Activated CD4-positive, alpha-beta memory T cell treated with anti-CD3 and anti-CD28 coated beads for 36 hours (primary cell): ENCODE measurements around the gene GLMN. TPM values are rescaled to one million over a fixed set of nuclear protein-coding genes. Genes with fewer than 3 reads are reported as not detected.
A peak's percentile ranks its signal among the peaks of the same experiment; 100 is the strongest.

Source experiments
- CTCF ChIA-PET: fragments of 350-600 bp; sonication (Branson Sonifier 250); formaldehyde crosslinking; loops from one replicate; lab custom pipeline; 2021; ENCODE audit warnings: antibody characterized with exemption, inconsistent platforms; lab: Charles Lee
- POLR2A ChIA-PET: fragments of 350-600 bp; sonication (Branson Sonifier 250); formaldehyde crosslinking; loops from one replicate; lab custom pipeline; 2021; ENCODE audit warnings: antibody characterized with exemption; lab: Charles Lee
- DNase-seq: peaks from one replicate; pipeline ENCODE4 v3.0.0-alpha.2; 2020
- H3K27ac Mint-ChIP-seq: one replicate; pipeline ENCODE4 v1.8.0; 2021; ENCODE audit warnings: mixed read lengths
- H3K27me3 Mint-ChIP-seq: one replicate; pipeline ENCODE4 v1.8.0; 2021; ENCODE audit warnings: mixed read lengths
- H3K36me3 Mint-ChIP-seq: one replicate; pipeline ENCODE4 v1.8.0; 2021; ENCODE audit warnings: mixed read lengths
- H3K4me1 Mint-ChIP-seq: one replicate; pipeline ENCODE4 v1.8.0; 2021; ENCODE audit warnings: low read depth, mixed read lengths
- H3K4me3 Mint-ChIP-seq: one replicate; pipeline ENCODE4 v1.8.0; 2021; ENCODE audit warnings: mild to moderate bottlenecking, mixed read lengths
- H3K9me3 Mint-ChIP-seq: one replicate; pipeline ENCODE4 v1.8.0; 2021; ENCODE audit warnings: mixed read lengths
- intact Hi-C: fragments of 100-400 bp; cut with micrococcal nuclease; formaldehyde crosslinking; loops from one replicate; pipeline ENCODE4 v1.15.1; 2023
- total RNA-seq, 2 experiments: library from RNA; stranded (reverse); gene quantifications; one replicate each; pipeline ENCODE4 v1.2.3, GENCODE V29; 2021

GLMN gene
- total RNA-seq, 2 experiments from 2014 or later: 10.9 to 13.3 TPM

DNA sequence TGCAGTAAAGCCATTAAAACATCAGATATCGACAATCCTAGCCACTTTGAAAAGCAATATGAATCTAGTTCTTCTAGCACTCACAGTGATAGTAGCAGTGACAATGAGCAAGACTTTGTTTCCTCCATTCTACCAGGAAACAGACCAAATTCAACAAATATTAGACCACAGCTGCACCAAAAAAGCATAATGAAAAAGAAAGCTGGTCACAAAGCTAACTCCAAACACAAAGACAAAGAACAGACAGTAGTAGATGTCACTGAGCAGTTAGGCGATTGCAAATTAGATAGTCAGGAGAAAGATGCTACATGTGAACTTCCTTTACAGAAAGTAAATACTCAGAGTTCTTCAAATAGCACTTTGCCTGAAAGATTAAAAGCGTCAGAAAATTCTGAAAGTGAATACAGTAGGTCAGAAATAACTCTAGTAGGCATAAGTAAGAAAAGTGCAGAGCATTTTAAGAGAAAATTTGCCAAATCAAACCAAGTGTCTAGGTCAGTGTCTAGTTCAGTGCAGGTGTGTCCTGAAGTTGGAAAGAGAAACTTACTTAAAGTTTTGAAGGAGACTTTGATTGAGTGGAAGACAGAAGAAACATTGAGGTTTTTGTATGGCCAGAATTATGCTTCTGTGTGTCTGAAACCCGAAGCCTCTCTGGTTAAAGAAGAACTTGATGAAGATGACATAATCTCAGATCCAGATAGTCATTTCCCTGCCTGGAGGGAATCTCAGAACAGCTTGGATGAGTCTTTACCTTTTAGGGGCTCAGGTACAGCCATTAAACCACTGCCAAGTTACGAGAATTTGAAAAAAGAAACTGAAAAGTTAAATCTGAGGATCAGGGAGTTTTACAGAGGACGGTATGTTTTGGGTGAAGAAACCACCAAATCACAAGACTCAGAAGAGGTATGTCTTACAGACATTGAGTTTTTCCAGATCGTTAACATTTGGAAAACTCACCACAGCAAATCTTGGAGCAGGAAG lies 25.0 kb upstream of the GLMN start:
- H3K9me3 Mint-ChIP-seq: peaks cover 29% of the 10 kb centered on the region
- no peaks in the 10 kb centered on the region for H3K27me3 Mint-ChIP-seq
- H3K4me3 Mint-ChIP-seq: peak overlapping the region; percentile 30
- ChIA-PET CTCF (no interaction called here), POLR2A (interaction anchor here (0.8 kb wide), 1 partner anchor 10 kb away, joined by 3 read pairs; no protein-coding TSS in a partner anchor)
- peaks cover 21% of the 10 kb centered on the region for H3K4me1 Mint-ChIP-seq
- peak overlapping the region; percentile 33 for H3K27ac Mint-ChIP-seq
- no peak for DNase-seq
- intact Hi-C loops: no loop called here
- H3K36me3 Mint-ChIP-seq: peaks cover 62% of the 10 kb centered on the region

DNA sequence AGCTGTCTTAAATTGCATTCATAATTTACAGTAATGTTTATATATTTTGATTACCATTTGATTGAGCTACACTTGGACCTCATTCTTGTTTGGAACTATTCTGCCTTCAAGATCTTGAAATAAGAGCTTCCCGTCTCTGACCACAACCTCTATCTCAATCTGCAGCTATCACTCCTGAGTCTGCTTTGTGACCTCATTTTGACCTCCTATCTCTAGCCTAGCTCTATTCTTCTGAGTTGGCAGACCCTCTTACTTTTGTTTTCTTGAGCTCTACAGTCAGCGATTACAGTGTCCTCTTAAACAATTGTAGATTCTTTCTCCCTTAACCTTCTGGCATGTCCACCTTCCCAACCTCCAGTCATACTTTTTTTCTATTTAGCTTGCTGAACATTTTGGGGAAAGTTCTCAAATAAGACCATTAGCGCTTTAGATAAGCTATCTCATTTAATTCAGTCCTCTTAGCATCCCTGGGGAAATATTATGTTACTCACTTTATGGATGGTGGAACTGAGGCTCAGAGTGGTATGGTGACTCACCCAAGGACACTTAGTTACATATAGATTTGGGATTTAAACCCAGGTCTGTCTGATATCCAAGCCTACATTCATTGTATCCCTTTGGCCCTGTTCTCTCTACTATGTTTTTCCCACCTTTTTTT lies 19.2 kb upstream of the GLMN start:
- intact Hi-C loops: loop anchor here (1.0 to 2.0 kb wide), 4 partner anchors 93 to 267 kb away; no protein-coding TSS in a partner anchor
- Mint-ChIP-seq H3K9me3 (no peaks in the 10 kb centered on the region), H3K4me3 (peak overlapping the region; percentile 3), H3K27ac (peak overlapping the region; percentile 63), H3K36me3 (peaks cover 25% of the 10 kb centered on the region), H3K27me3 (no peaks in the 10 kb centered on the region), H3K4me1 (peaks cover 59% of the 10 kb centered on the region)
- CTCF ChIA-PET: interaction anchor here (0.9 to 1.1 kb wide), 2 partner anchors 168 to 282 kb away, joined by 3 to 6 read pairs; no protein-coding TSS in a partner anchor
- no peak for DNase-seq
- POLR2A ChIA-PET: interaction anchor here (0.6 to 1.3 kb wide), 4 partner anchors 168 to 366 kb away, joined by 3 to 9 read pairs (median 4); no protein-coding TSS in a partner anchor

DNA sequence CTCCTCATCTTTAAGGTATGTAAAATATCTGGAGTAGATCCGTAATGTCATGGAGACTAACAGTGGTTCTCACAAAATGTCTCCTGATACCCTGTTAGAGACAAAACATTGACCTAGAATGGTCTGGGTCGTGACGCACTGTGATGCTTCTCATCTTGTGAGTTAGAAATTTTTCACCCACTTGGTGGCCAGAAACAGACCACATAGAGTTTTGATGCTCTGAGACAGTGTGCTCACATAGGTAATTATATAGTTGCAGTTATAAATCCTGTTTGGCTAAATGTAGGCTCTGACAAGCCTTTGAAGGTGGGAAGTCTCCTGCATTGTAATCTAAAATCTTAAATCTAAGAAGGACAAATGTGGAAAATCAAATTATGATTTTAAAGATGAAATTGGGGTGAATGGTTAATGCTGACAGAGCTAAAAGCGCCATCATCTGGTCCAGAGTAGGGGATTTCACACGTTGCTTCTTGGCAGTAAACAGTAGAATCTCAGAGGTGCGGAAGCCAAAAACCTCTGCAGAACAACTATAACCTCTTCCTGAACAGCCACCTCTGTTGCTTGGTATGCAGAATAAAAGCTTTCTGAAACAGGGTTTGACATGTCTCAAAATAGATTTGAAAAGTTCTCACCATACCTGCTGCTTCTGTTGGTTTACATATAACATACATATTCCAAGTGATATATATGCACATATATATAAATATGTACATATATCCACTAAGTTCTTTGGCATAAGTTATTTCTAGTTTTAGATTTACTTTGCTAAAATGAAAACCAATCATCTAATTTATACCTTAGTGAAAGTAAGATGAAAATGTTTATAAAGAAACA lies 17.2 kb upstream of the GLMN start:
- peak; percentile 64 for DNase-seq
- Mint-ChIP-seq H3K27me3 (no peaks in the 10 kb centered on the region), H3K4me1 (peaks cover 69% of the 10 kb centered on the region), H3K27ac (peak overlapping the region; percentile 80), H3K9me3 (no peaks in the 10 kb centered on the region), H3K4me3 (peak overlapping the region; percentile 13), H3K36me3 (peaks cover 30% of the 10 kb centered on the region)
- POLR2A ChIA-PET: interaction anchor here (0.8 to 2.0 kb wide), 5 partner anchors 158 to 222 kb away, joined by 3 to 7 read pairs (median 5); no protein-coding TSS in a partner anchor
- CTCF ChIA-PET: interaction anchor here (1.0 to 1.2 kb wide), 3 partner anchors 158 to 308 kb away, joined by 3 read pairs; no protein-coding TSS in a partner anchor
- intact Hi-C loops: loop anchor here (2.0 kb wide), 3 partner anchors 49 to 269 kb away; no protein-coding TSS in a partner anchor

DNA sequence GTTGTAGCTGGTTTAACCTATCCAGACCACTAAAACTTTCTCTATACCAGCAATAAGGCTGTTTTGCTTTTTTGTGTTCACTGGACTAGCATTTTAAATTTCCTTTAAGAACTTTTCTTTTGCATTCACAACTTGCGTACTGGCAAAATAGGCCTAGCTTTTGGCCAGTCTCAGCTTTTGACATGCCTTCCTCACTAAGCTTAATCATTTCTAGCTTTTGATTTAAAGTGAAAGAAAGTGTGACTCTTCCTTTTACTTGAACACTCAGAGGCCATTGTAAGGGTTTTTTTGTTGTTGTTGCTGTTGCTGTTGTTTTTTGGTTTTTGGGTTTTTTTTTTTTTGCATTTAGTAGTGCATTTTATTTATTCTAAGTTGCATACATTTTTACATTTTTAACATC lies 15.2 kb upstream of the GLMN start:
- ChIA-PET POLR2A (interaction anchor here (0.7 to 1.7 kb wide), 7 partner anchors 10 to 273 kb away, joined by 3 to 7 read pairs (median 3); no protein-coding TSS in a partner anchor), CTCF (interaction anchor here (0.8 to 2.5 kb wide), 11 partner anchors 13 to 504 kb away, joined by 3 to 11 read pairs (median 4); partner anchors contain the start of gene GFI1)
- Mint-ChIP-seq H3K4me3 (no peak overlapping the region), H3K9me3 (no peaks in the 10 kb centered on the region), H3K36me3 (peaks cover 31% of the 10 kb centered on the region), H3K4me1 (peaks cover 72% of the 10 kb centered on the region), H3K27me3 (no peaks in the 10 kb centered on the region), H3K27ac (peak overlapping the region; percentile 75)
- peak; percentile 24 for DNase-seq
- intact Hi-C loops: loop anchor here (2.0 kb wide), 1 partner anchor 51 kb away; no protein-coding TSS in a partner anchor

DNA sequence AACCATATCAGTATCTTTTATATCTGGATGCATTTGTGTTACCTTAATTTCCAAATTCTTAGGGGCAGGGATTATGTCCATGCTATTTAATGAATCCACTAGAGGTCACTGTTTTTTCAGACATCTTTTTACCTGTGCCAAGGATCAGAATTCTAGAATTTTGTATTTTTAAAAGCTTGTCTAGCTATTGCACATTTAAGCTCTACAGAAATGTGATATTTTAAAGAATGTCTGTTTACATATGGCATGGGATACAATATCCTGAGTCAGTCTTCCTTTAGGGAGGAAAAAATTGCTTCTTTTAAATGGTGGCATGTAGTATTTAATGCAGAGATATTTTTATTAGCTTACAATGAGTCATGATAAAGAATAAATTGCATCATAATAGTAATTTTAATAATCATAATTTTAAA lies 11.4 kb upstream of the GLMN start:
- intact Hi-C loops: loop anchor here (1.0 kb wide), 3 partner anchors 55 to 313 kb away; no protein-coding TSS in a partner anchor
- ChIA-PET CTCF (interaction anchor here (0.6 to 3.5 kb wide), 48 partner anchors 9 to 522 kb away, joined by 3 to 32 read pairs (median 4); partner anchors contain the start of genes GFI1, GLMN and RPAP2), POLR2A (interaction anchor here (0.8 to 1.4 kb wide), 4 partner anchors 168 to 314 kb away, joined by 3 read pairs; no protein-coding TSS in a partner anchor)
- Mint-ChIP-seq H3K4me3 (no peak overlapping the region), H3K27me3 (no peaks in the 10 kb centered on the region), H3K9me3 (no peaks in the 10 kb centered on the region), H3K4me1 (peaks cover 39% of the 10 kb centered on the region), H3K36me3 (peaks cover 30% of the 10 kb centered on the region), H3K27ac (no peak overlapping the region)
- no peak for DNase-seq

DNA sequence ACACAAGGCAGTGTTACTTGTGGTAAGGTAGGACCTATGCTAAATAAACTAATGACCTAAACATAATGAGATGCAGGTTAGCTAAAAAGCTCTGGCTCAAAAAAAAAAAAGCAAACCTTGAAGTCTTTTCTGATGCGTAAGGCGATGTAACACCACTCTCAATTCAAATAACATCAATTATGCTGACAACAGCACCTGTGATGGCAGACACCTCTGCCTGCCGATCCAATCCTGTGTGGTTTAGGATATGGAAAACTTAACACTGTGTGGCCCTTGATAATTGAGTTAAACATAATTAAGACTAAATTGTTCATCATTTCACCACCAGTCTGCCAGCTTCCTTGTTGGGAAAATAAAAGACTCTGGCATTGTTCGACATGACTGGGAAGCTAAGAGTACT lies 9.2 kb upstream of the GLMN start:
- ChIA-PET CTCF (interaction anchor here (1.0 to 3.4 kb wide), 5 partner anchors 166 to 316 kb away, joined by 3 to 32 read pairs (median 6); partner anchors contain the start of gene GFI1), POLR2A (no interaction called here)
- Mint-ChIP-seq H3K9me3 (no peaks in the 10 kb centered on the region), H3K36me3 (peaks cover 27% of the 10 kb centered on the region), H3K4me3 (no peak overlapping the region), H3K4me1 (peaks cover 20% of the 10 kb centered on the region), H3K27ac (no peak overlapping the region), H3K27me3 (no peaks in the 10 kb centered on the region)
- DNase-seq: no peak
- intact Hi-C loops: no loop called here

DNA sequence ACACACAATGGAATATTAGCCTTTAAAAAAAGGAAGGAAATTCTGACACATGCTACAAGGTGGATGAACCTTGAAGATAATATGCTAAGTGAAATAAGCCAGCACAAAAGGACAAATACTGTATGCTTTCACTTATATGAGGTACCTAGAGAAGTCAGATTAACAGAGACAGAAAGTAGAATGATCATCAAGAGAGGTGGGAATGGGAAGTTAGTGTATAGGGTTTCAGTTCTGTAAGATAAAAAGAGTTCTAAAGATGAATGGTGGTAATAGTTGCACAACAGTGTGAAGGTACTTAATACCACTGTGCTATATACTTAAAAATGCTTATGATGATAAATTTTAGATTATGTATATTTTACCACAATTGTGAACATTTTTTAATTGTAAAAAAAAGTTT lies 7.2 kb upstream of the GLMN start:
- ChIA-PET POLR2A (no interaction called here), CTCF (no interaction called here)
- Mint-ChIP-seq H3K4me1 (peaks cover 11% of the 10 kb centered on the region), H3K4me3 (no peak overlapping the region), H3K27ac (no peak overlapping the region), H3K36me3 (peaks cover 18% of the 10 kb centered on the region), H3K9me3 (no peaks in the 10 kb centered on the region), H3K27me3 (no peaks in the 10 kb centered on the region)
- DNase-seq: no peak
- intact Hi-C loops: no loop called here

DNA sequence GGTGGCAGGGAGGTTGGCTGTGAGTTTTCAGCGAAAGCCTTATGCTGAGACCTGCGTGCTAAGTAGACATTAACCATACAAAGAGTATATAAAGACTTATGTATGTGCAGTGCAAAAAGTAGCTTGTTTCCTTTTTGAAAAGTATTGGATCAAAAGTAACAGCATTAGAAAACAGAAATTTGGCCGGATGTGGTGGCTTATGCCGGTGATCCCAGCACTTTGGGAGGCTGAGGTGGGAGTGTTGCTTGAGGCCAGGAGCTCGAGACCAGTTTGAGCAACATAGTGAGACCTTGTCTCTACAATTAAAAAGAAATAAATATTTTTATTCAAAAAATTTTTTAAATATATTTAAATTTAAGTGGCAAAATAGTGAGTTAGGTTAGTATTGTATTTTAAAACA lies 2.2 kb upstream of the GLMN start:
- Mint-ChIP-seq H3K4me1 (peaks cover 32% of the 10 kb centered on the region), H3K4me3 (no peak overlapping the region), H3K27ac (no peak overlapping the region), H3K27me3 (no peaks in the 10 kb centered on the region), H3K9me3 (no peaks in the 10 kb centered on the region), H3K36me3 (peaks cover 19% of the 10 kb centered on the region)
- ChIA-PET CTCF (interaction anchor here (0.7 to 1.4 kb wide), 6 partner anchors 10 to 321 kb away, joined by 3 to 5 read pairs (median 4); no protein-coding TSS in a partner anchor), POLR2A (no interaction called here)
- DNase-seq: no peak
- intact Hi-C loops: no loop called here

DNA sequence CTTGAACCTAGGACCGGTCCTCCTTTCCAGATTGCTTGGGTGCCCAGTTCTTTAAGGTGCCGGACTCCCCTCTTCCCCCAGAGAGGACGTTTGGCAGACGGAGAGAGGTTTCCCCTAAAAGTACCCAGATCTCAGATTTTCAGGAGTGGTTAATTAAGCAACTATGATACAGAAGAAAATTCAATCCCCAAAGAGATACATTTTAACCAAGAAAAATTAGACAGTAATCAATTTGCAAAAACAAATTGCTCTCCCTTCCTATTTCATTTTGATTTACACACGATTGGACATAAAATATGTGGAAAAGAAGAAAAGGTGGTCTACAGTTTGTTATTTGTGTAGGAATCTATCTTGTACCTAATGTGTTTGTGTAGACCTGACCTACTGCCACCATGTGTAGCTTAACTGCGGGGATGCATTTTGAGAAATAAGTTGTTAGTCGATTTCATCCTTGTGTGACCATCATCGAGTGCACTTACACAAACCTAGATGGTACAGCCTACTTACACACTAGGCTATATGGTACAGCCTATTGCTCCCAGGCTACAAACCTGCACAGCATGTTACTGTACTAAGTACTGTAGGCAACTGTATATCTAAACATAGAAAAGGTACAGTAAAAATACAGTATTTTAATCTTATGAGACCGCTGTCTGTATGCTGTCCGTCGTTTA lies 827 bp upstream of the GLMN start:
- POLR2A ChIA-PET: interaction anchor here (0.6 to 1.4 kb wide), 3 partner anchors 186 to 1046 kb away, joined by 3 to 4 read pairs (median 3); partner anchors contain the start of gene RPL5
- Mint-ChIP-seq H3K9me3 (no peaks in the 10 kb centered on the region), H3K27ac (peak overlapping the region; percentile 95), H3K27me3 (no peaks in the 10 kb centered on the region), H3K4me3 (peak overlapping the region; percentile 91), H3K36me3 (peaks cover 21% of the 10 kb centered on the region), H3K4me1 (peaks cover 31% of the 10 kb centered on the region)
- no peak for DNase-seq
- CTCF ChIA-PET: interaction anchor here (1.2 to 2.2 kb wide), 3 partner anchors 9 to 186 kb away, joined by 3 to 12 read pairs (median 5); no protein-coding TSS in a partner anchor
- intact Hi-C loops: loop anchor here (2.0 to 10.0 kb wide), 3 partner anchors 219 to 795 kb away; partner anchors contain the start of genes BTBD8 and CDC7

DNA sequence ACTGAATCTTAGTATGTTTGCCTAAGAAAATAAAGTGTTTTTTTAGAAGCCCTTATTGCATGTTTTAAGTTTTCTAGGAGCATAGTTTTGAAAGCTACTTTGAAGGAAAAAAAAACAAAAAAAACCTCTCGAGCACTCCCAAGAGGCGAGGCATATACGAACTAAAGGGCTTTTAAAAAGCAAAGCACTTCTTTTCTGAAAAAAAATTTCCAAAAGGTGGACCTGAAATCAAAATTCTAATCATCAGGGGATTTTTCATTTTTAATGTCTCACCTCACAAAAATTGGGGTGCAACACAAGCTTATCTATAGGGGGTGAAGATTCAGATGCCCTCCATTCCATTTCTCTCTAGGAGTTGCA lies 594 bp downstream of the GLMN start:
- Mint-ChIP-seq H3K4me3 (peak overlapping the region; percentile 91), H3K36me3 (peaks cover 24% of the 10 kb centered on the region), H3K27me3 (no peaks in the 10 kb centered on the region), H3K9me3 (no peaks in the 10 kb centered on the region), H3K27ac (peak overlapping the region; percentile 95), H3K4me1 (peaks cover 33% of the 10 kb centered on the region)
- ChIA-PET CTCF (interaction anchor here (0.6 to 2.2 kb wide), 8 partner anchors 12 to 1396 kb away, joined by 3 to 12 read pairs (median 4); no protein-coding TSS in a partner anchor), POLR2A (interaction anchor here (0.7 kb wide), 2 partner anchors 176 to 187 kb away, joined by 3 to 4 read pairs; no protein-coding TSS in a partner anchor)
- DNase-seq: no peak
- intact Hi-C loops: loop anchor here (1.0 to 10.0 kb wide), 4 partner anchors 217 to 793 kb away; partner anchors contain the start of genes BTBD8, CDC7 and RPL5
